GM13976 (cell line): ENCODE results near the gene JAG2.

ENCODE experiments used
- DNase-seq: peaks from one replicate; pipeline ENCODE4 v3.0.0; 2012; ENCODE audit warnings: low spot score
- in situ Hi-C: fragments of 300-500 bp; cut with MboI; formaldehyde crosslinking; loops from one replicate; pipeline ENCODE4 v1.12.0; 2022; ENCODE audit warnings: low sequenced_read_pairs, mixed read lengths, inconsistent platforms; ENCODE audit not compliant: unreplicated experiment
- TF ChIP-seq, protein P1 (sequence below): IDR thresholded peaks from 2 replicates; pipeline ENCODE4 v1.5.1; 2012; ENCODE audit warnings: borderline replicate concordance, mild to moderate bottlenecking; ENCODE audit not compliant: insufficient read depth; ENCODE audit errors: extremely low read depth, missing control alignments, control extremely low read depth

JAG2 gene

GRCh38 chr14:105178868-105179140 is 10.2 kb upstream of the JAG2 start:
- no peak for DNase-seq
- in situ Hi-C loops: no loop called here
- TF ChIP-seq, protein P1, sequence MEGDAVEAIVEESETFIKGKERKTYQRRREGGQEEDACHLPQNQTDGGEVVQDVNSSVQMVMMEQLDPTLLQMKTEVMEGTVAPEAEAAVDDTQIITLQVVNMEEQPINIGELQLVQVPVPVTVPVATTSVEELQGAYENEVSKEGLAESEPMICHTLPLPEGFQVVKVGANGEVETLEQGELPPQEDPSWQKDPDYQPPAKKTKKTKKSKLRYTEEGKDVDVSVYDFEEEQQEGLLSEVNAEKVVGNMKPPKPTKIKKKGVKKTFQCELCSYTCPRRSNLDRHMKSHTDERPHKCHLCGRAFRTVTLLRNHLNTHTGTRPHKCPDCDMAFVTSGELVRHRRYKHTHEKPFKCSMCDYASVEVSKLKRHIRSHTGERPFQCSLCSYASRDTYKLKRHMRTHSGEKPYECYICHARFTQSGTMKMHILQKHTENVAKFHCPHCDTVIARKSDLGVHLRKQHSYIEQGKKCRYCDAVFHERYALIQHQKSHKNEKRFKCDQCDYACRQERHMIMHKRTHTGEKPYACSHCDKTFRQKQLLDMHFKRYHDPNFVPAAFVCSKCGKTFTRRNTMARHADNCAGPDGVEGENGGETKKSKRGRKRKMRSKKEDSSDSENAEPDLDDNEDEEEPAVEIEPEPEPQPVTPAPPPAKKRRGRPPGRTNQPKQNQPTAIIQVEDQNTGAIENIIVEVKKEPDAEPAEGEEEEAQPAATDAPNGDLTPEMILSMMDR: no peak

- TF ChIP-seq, protein P1: no peak
- in situ Hi-C loops: no loop called here
- no peak for DNase-seq
Measured at GRCh38 chr14:105178069-105178867, 9.7 kb upstream of the JAG2 start.

DNA sequence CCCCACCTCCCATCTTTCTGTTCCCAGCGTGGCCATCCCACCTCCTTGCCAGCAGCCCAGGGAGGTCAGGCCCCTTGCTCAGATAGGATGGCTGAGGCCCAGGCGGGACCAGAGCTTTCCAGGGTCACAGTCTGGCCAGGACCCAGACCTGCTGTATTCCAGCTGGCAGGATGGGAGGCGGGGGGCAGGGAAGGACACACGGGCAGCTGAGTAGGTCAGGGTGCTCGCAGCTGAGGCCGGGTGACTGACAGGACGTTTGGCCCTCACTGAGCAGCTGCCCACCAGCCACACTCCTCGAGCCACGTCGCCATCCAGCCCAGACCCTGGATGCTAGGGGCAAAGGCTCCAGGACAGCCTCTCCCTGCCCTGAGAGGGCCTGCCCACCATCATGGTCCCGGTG is 8.5 kb upstream of the JAG2 start:
- no peak for DNase-seq
- in situ Hi-C loops: no loop called here
- TF ChIP-seq, protein P1: no peak

GRCh38 chr14:105176513-105176912 is 7.9 kb upstream of the JAG2 start:
- TF ChIP-seq, protein P1: no peak
- no peak for DNase-seq
- in situ Hi-C loops: no loop called here

- in situ Hi-C loops: no loop called here
- DNase-seq: no peak
- TF ChIP-seq, protein P1: no peak
Measured at GRCh38 chr14:105173901-105174894, 5.6 kb upstream of the JAG2 start.

GRCh38 chr14:105173145-105173544 is 4.6 kb upstream of the JAG2 start:
- in situ Hi-C loops: no loop called here
- TF ChIP-seq, protein P1: no peak
- DNase-seq: no peak
